ENCODE data around the gene GPR156. TPM values are rescaled to one million over a fixed set of nuclear protein-coding genes. Genes with fewer than 3 reads are reported as not detected.
A peak's percentile ranks its signal among the peaks of the same experiment; 100 is the strongest.

Gene GPR156
- total and polyA plus RNA-seq, 3 experiments from 2014 or later: 0.04 TPM; not detected in 2

DNA sequence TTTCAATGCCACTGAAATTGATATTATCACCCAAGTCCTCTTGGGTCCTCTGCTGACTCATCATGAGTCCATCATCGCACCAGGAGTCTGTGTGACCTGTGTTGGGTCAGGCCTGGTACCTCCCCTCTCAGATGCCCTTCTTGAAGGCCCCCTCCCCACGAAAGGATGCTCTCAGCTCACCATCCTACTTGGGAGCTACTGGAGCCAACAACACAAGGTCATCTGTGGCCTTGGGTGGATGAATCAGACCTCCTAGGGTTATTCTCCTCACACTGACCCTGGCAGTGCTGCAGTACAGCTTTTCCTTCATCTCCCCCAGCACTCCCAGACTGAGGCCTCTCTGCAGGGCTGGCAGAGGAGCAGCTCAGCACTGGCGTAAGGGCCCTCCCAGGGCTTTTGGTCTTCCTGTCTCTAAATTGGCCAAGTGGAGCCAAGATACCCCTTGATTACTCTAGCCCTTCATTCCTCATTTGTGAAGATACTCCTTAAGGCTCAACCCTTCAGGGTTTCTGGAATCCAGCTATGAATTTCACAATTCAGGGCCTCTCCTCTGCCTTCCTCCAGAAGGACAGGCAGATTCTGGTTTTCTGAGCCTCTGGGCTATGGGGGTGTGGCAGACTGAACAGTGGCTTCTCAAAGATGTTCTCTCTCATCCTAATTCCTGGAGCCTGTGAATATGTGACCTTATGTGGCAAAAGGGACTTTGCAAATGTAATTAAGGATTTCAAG, 110.0 kb downstream of the GPR156 start:
- H3K27ac Mint-ChIP-seq: no peak overlapping the region
- DNase-seq: no peak
- Histone ChIP-seq H3K36me3 (ENCODE audit: insufficient read depth, low read length) (no peaks in the 10 kb centered on the region), H3K27me3 (ENCODE audit: insufficient read depth, low read length, poor library complexity, severe bottlenecking) (no peaks in the 10 kb centered on the region), H3K9me3 (ENCODE audit: low read length) (no peaks in the 10 kb centered on the region), H3K4me1 (ENCODE audit: insufficient read depth, low read length) (no peaks in the 10 kb centered on the region), H3K27ac (ENCODE audit: low read depth, low read length) (no peak overlapping the region), H3K4me3 (ENCODE audit: low read length) (no peak overlapping the region)
- CTCF ChIA-PET: no interaction called here
- POLR2A ChIA-PET: no interaction called here
- no peaks in the 10 kb centered on the region for H3K36me3 Mint-ChIP-seq
- H3K4me3 Mint-ChIP-seq: no peak overlapping the region
- peaks cover 3 to 8% of the 10 kb centered on the region in 2 donors for H3K27me3 Mint-ChIP-seq
- H3K4me1 Mint-ChIP-seq: no peaks in the 10 kb centered on the region
- H3K9me3 Mint-ChIP-seq: no peaks in the 10 kb centered on the region

- Histone ChIP-seq H3K27me3 (ENCODE audit: insufficient read depth, low read length, poor library complexity, severe bottlenecking) (no peaks in the 10 kb centered on the region), H3K4me1 (ENCODE audit: insufficient read depth, low read length) (no peaks in the 10 kb centered on the region), H3K27ac (ENCODE audit: low read depth, low read length) (no peak overlapping the region), H3K36me3 (ENCODE audit: insufficient read depth, low read length) (no peaks in the 10 kb centered on the region), H3K4me3 (ENCODE audit: low read length) (no peak overlapping the region), H3K9me3 (ENCODE audit: low read length) (no peaks in the 10 kb centered on the region)
- ChIA-PET POLR2A (no interaction called here), CTCF (interaction anchor here (0.9 kb wide), 1 partner anchor 256 kb away, joined by 3 read pairs; no protein-coding TSS in a partner anchor)
- Mint-ChIP-seq H3K36me3 (no peaks in the 10 kb centered on the region), H3K4me3 (no peak overlapping the region), H3K9me3 (no peaks in the 10 kb centered on the region), H3K27ac (no peak overlapping the region), H3K27me3 (peaks cover 0 to 3% of the 10 kb centered on the region in 2 donors), H3K4me1 (no peaks in the 10 kb centered on the region)
- DNase-seq: no peak
Observed at GRCh38 chr3:120173056-120173675, 111.9 kb downstream of the GPR156 start.

- ChIA-PET CTCF (no interaction called here), POLR2A (no interaction called here)
- Mint-ChIP-seq H3K27ac (peak overlapping the region in 1 of 8 donors; percentile 52), H3K4me1 (no peaks in the 10 kb centered on the region), H3K9me3 (no peaks in the 10 kb centered on the region), H3K4me3 (no peak overlapping the region), H3K36me3 (no peaks in the 10 kb centered on the region), H3K27me3 (peaks cover 0 to 1% of the 10 kb centered on the region in 2 donors)
- H3K4me3 ChIP-seq (ENCODE audit: low read length): no peak overlapping the region
- no peaks in the 10 kb centered on the region for H3K9me3 ChIP-seq (ENCODE audit: low read length)
- H3K4me1 ChIP-seq (ENCODE audit: insufficient read depth, low read length): no peaks in the 10 kb centered on the region
- DNase-seq: no peak
- H3K27me3 ChIP-seq (ENCODE audit: insufficient read depth, low read length, poor library complexity, severe bottlenecking): no peaks in the 10 kb centered on the region
- no peaks in the 10 kb centered on the region for H3K36me3 ChIP-seq (ENCODE audit: insufficient read depth, low read length)
- H3K27ac ChIP-seq (ENCODE audit: low read depth, low read length): no peak overlapping the region
Observed at GRCh38 chr3:120172070-120172469, 113.0 kb downstream of the GPR156 start.

- no peak overlapping the region for H3K27ac Mint-ChIP-seq
- Histone ChIP-seq H3K9me3 (ENCODE audit: low read length) (no peaks in the 10 kb centered on the region), H3K27me3 (ENCODE audit: insufficient read depth, low read length, poor library complexity, severe bottlenecking) (no peaks in the 10 kb centered on the region), H3K36me3 (ENCODE audit: insufficient read depth, low read length) (no peaks in the 10 kb centered on the region), H3K27ac (ENCODE audit: low read depth, low read length) (no peak overlapping the region), H3K4me3 (ENCODE audit: low read length) (no peak overlapping the region), H3K4me1 (ENCODE audit: insufficient read depth, low read length) (no peaks in the 10 kb centered on the region)
- H3K36me3 Mint-ChIP-seq: no peaks in the 10 kb centered on the region
- ChIA-PET POLR2A (no interaction called here), CTCF (no interaction called here)
- peaks cover 1 to 3% of the 10 kb centered on the region in 2 donors for H3K27me3 Mint-ChIP-seq
- no peaks in the 10 kb centered on the region for H3K4me1 Mint-ChIP-seq
- no peak for DNase-seq
- no peak overlapping the region for H3K4me3 Mint-ChIP-seq
- H3K9me3 Mint-ChIP-seq: no peaks in the 10 kb centered on the region
Observed at GRCh38 chr3:120171134-120171873, 113.7 kb downstream of the GPR156 start.

GRCh38 chr3:120170223-120170622, 114.8 kb downstream of the GPR156 start:
- Histone ChIP-seq H3K4me3 (ENCODE audit: low read length) (no peak overlapping the region), H3K27me3 (ENCODE audit: insufficient read depth, low read length, poor library complexity, severe bottlenecking) (no peaks in the 10 kb centered on the region), H3K4me1 (ENCODE audit: insufficient read depth, low read length) (no peaks in the 10 kb centered on the region), H3K36me3 (ENCODE audit: insufficient read depth, low read length) (no peaks in the 10 kb centered on the region), H3K27ac (ENCODE audit: low read depth, low read length) (no peak overlapping the region), H3K9me3 (ENCODE audit: low read length) (no peaks in the 10 kb centered on the region)
- H3K27ac Mint-ChIP-seq: no peak overlapping the region
- no peaks in the 10 kb centered on the region for H3K9me3 Mint-ChIP-seq
- POLR2A ChIA-PET: no interaction called here
- no peak for DNase-seq
- H3K4me1 Mint-ChIP-seq: no peaks in the 10 kb centered on the region
- H3K27me3 Mint-ChIP-seq: peaks cover 1 to 4% of the 10 kb centered on the region in 2 donors
- H3K36me3 Mint-ChIP-seq: no peaks in the 10 kb centered on the region
- H3K4me3 Mint-ChIP-seq: no peak overlapping the region
- CTCF ChIA-PET: no interaction called here

GRCh38 chr3:120169407-120169806, 115.6 kb downstream of the GPR156 start:
- Histone ChIP-seq H3K4me3 (ENCODE audit: low read length) (no peak overlapping the region), H3K27ac (ENCODE audit: low read depth, low read length) (no peak overlapping the region), H3K36me3 (ENCODE audit: insufficient read depth, low read length) (no peaks in the 10 kb centered on the region), H3K9me3 (ENCODE audit: low read length) (no peaks in the 10 kb centered on the region), H3K4me1 (ENCODE audit: insufficient read depth, low read length) (no peaks in the 10 kb centered on the region), H3K27me3 (ENCODE audit: insufficient read depth, low read length, poor library complexity, severe bottlenecking) (no peaks in the 10 kb centered on the region)
- no peaks in the 10 kb centered on the region for H3K36me3 Mint-ChIP-seq
- CTCF ChIA-PET: no interaction called here
- POLR2A ChIA-PET: no interaction called here
- H3K9me3 Mint-ChIP-seq: no peaks in the 10 kb centered on the region
- no peak overlapping the region for H3K27ac Mint-ChIP-seq
- no peak overlapping the region for H3K4me3 Mint-ChIP-seq
- peaks cover 1 to 4% of the 10 kb centered on the region in 2 donors for H3K27me3 Mint-ChIP-seq
- DNase-seq: no peak
- H3K4me1 Mint-ChIP-seq: no peaks in the 10 kb centered on the region

GRCh38 chr3:120168611-120169010, 116.4 kb downstream of the GPR156 start:
- Histone ChIP-seq H3K36me3 (ENCODE audit: insufficient read depth, low read length) (no peaks in the 10 kb centered on the region), H3K27ac (ENCODE audit: low read depth, low read length) (no peak overlapping the region), H3K4me3 (ENCODE audit: low read length) (no peak overlapping the region), H3K4me1 (ENCODE audit: insufficient read depth, low read length) (no peaks in the 10 kb centered on the region), H3K9me3 (ENCODE audit: low read length) (no peaks in the 10 kb centered on the region), H3K27me3 (ENCODE audit: insufficient read depth, low read length, poor library complexity, severe bottlenecking) (no peaks in the 10 kb centered on the region)
- ChIA-PET POLR2A (no interaction called here), CTCF (no interaction called here)
- Mint-ChIP-seq H3K4me1 (no peaks in the 10 kb centered on the region), H3K27me3 (peaks cover 4% of the 10 kb centered on the region in 2 donors), H3K9me3 (no peaks in the 10 kb centered on the region), H3K27ac (no peak overlapping the region), H3K4me3 (no peak overlapping the region), H3K36me3 (no peaks in the 10 kb centered on the region)
- DNase-seq: no peak

GRCh38 chr3:120168038-120168437, 117.0 kb downstream of the GPR156 start:
- ChIA-PET POLR2A (no interaction called here), CTCF (no interaction called here)
- Mint-ChIP-seq H3K27ac (no peak overlapping the region), H3K9me3 (no peaks in the 10 kb centered on the region), H3K27me3 (peaks cover 4 to 7% of the 10 kb centered on the region in 2 donors), H3K4me3 (no peak overlapping the region), H3K4me1 (no peaks in the 10 kb centered on the region), H3K36me3 (no peaks in the 10 kb centered on the region)
- no peak for DNase-seq
- no peak overlapping the region for H3K4me3 ChIP-seq (ENCODE audit: low read length)
- no peaks in the 10 kb centered on the region for H3K4me1 ChIP-seq (ENCODE audit: insufficient read depth, low read length)
- H3K36me3 ChIP-seq (ENCODE audit: insufficient read depth, low read length): no peaks in the 10 kb centered on the region
- no peaks in the 10 kb centered on the region for H3K27me3 ChIP-seq (ENCODE audit: insufficient read depth, low read length, poor library complexity, severe bottlenecking)
- no peak overlapping the region for H3K27ac ChIP-seq (ENCODE audit: low read depth, low read length)
- H3K9me3 ChIP-seq (ENCODE audit: low read length): no peaks in the 10 kb centered on the region
